ENCODE data around the gene CCDC152.

CCDC152 gene

GRCh38 chr5:42781584-42781983 is 25.0 kb downstream of the CCDC152 start:
- DNase-seq (ENCODE audit: low spot score) = no peak

DNA sequence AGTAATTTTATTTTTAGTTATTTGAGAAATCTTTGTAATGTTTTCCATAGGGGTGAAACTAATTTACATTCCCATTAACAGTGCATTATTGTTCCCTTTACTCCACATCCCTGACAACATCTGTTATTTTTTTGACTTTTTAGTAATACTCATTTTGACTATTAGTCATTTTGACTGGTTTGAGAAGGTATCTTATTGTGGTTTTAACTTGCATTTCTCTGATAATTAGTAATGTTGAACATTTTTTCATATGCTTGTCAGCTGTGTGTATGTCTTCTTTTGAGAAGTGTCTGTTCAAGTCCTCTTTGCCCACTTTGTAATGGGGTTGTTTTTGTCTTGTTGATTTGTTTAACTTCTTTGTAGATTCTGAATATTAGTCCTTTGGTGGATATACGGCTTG is 27.5 kb downstream of the CCDC152 start:
- no peak for DNase-seq (ENCODE audit: low spot score)

DNA sequence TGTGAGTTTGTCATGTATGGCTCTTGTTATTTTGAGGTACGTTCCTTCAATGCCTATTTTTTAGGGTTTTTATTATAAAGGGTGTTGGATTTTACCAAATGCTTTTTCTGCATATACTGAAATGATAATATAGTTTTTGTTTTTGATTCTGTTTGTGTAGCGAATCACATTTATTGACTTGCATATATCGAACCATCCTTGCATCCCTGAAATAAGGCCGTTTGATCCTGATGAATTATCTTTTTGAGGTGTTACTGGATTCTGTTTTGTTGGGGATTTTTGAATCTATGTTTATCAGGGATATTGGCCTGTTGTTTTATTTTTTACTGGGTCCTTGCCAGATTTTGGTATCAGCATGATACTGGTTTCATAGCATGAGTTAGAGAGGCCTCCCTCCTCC is 29.1 kb downstream of the CCDC152 start:
- DNase-seq (ENCODE audit: low spot score) = no peak

DNA sequence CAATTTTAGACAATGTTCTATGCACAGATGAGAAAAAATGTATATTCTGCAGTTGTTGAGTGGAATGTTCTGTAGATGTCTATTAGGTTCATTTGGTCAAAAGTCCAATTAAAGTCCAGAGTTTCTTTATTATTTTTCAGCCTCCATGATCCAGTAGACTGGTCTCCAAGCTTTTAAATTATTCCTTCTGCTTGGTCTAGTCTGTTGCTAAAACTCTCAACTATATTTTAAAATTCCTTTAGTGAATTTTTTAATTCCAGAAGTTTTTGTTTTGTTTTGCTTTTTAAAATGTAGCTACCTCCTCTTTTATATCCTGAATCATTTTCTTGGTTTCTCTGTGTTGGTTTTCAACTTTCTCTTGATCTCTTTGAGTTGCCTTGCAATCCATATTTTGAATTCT is 30.5 kb downstream of the CCDC152 start:
- DNase-seq (ENCODE audit: low spot score) = no peak

- DNase-seq (ENCODE audit: low spot score) = no peak
Observed at GRCh38 chr5:42787845-42788244, 31.2 kb downstream of the CCDC152 start.

GRCh38 chr5:42791151-42791550 is 34.5 kb downstream of the CCDC152 start:
- no peak for DNase-seq (ENCODE audit: low spot score)

DNA sequence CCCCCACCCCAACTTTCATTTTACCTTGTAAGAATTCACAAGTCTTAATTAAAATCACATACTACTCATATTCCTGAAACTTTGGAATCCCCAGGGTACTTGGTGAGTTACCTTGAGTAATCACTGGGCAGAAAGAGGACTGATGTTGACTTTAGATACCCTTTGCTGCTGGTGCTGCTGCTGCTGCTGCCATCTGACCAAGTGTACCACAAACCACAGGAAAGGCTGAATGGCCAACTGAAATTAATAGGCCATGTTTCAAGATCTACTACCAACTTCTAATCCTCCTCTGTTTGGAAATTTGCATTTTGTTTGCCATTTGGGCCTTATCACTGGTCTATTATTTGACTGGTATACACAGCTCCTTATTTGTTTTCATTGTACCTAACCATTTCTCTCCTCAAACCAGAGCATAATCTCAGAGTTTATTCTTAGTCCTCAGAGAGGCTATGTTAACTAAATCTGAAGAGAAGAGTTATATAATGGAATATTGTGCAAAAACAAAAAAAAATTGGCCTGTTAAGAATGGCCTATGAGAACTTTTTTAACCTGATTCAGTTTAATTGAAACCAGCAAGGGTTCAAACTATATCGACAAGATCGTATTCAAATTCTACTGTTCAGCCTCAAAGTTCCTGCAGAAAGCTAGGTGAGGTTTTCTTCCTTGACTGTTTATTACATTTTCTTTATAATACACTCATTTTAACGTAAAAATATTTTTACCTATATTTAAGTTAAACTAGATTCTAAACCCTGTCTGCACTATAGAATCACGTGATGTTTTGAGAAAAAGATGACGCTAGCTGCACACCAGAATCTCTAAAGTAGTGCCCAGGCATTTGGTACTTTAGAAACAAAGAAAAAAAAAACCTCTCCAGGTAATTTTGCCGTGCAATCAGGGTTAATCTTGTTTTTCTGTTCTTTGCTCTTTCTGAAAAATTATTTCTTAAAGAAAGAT is 41.9 kb downstream of the CCDC152 start:
- DNase-seq (ENCODE audit: low spot score) = no peak

- DNase-seq (ENCODE audit: low spot score) = no peak
Observed at GRCh38 chr5:42799241-42799608, 42.6 kb downstream of the CCDC152 start.

GRCh38 chr5:42799668-42800114 is 43.1 kb downstream of the CCDC152 start:
- DNase-seq (ENCODE audit: low spot score) = no peak

- no peak for DNase-seq (ENCODE audit: low spot score)
Observed at GRCh38 chr5:42800748-42801330, 44.2 kb downstream of the CCDC152 start.

DNA sequence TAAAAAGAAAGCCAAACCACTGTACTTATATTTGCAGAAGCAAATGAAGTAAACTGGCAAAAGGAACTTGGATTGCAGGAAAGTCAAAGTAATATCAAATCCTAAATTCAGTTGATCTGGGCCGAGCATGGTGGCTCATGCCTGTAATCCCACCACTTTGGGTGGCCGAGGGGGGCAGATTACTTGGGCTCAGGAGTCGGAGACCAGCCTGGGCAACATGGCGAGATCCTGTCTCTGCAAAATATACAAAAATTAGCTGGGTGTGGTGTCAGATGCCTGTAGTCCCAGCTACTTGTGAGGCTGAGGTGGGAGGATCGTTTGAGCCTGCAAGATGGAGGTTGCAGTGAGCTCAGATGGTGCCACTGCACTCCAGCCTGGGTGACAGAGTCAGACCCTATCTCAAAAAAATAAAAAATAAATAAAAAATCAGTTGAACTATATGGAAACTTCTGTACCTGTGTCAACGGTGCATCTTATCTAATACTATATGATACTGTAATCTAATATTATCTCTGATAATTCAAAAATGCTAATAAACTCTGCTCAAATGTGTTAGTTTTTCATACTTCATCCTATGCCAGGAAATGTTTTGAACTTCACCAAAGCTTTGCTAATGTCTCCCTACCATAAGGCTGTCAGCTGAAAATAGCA is 45.0 kb downstream of the CCDC152 start:
- DNase-seq (ENCODE audit: low spot score) = no peak

- DNase-seq (ENCODE audit: low spot score) = no peak
Observed at GRCh38 chr5:42804717-42805339, 48.2 kb downstream of the CCDC152 start.

DNA sequence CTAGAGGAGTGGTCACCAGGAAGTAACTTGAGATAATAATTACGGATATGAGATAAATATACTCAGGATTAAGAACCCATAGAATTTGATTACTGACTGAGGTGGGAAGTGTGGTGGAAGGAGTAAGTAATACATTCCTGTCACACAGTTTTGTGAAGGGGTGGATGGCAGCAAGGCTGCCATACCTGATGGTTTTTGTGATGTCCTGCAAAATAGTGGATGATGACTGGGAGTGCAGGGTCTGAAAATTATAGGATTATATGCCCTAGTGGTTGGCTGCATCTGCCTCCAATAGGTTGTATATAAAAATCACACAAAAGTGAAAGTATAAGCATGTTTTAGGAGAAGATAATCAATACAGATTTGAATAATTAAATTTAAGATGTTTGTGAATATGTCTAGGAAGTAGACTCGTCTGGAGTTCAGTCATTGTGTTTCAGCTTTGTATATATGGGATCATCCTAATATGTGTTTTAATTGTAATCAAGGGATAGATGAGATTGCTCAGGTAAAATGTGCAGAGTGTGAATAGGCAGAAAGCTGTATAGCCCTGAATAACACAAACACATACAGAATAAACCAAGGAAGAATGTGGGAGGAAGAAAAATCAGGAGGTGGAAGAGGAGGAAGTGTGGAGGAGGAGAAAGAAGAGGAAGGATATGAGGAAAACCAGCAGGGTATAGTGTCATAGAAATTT is 49.5 kb downstream of the CCDC152 start:
- DNase-seq (ENCODE audit: low spot score) = no peak

GRCh38 chr5:42806701-42807262 is 50.2 kb downstream of the CCDC152 start:
- DNase-seq (ENCODE audit: low spot score) = no peak

DNA sequence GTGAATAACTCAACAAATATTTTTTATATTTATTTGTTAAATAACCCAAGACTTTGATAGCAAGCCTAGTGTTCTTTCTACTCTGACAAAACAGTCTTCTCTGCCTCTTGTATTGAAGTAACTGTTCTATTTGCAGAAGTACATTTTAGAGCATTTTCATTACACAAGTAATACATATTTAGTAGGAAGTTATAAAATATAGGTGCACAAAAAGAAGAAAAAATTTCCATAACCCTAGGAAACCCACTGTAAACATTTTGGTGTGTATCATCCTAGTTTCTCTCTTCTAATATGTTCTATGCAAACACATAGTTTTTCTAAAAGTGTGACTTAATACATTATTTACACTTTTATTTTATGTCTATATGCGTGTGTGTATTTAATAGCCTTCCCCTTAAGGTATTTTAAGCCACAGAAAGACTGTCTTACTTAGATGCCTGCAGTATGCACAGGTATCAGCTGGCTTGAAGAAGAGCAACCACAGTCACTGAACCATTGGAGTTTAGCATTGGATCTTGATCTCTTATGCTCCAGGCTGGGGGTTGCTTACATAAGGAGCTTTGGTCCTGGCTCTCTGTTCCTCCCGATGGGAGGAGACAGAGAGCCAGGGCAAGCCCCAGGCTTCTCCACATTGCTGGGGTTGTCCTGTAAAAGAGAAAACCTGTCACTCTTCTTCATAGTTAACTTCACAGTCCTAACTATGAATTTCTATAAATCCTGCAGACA is 51.3 kb downstream of the CCDC152 start:
- DNase-seq (ENCODE audit: low spot score) = peak; percentile 85

- DNase-seq (ENCODE audit: low spot score) = peak; percentile 41
Observed at GRCh38 chr5:42808888-42809611, 52.4 kb downstream of the CCDC152 start.

- peak; percentile 48 for DNase-seq (ENCODE audit: low spot score)
Observed at GRCh38 chr5:42810834-42811590, 54.4 kb downstream of the CCDC152 start.

DNA sequence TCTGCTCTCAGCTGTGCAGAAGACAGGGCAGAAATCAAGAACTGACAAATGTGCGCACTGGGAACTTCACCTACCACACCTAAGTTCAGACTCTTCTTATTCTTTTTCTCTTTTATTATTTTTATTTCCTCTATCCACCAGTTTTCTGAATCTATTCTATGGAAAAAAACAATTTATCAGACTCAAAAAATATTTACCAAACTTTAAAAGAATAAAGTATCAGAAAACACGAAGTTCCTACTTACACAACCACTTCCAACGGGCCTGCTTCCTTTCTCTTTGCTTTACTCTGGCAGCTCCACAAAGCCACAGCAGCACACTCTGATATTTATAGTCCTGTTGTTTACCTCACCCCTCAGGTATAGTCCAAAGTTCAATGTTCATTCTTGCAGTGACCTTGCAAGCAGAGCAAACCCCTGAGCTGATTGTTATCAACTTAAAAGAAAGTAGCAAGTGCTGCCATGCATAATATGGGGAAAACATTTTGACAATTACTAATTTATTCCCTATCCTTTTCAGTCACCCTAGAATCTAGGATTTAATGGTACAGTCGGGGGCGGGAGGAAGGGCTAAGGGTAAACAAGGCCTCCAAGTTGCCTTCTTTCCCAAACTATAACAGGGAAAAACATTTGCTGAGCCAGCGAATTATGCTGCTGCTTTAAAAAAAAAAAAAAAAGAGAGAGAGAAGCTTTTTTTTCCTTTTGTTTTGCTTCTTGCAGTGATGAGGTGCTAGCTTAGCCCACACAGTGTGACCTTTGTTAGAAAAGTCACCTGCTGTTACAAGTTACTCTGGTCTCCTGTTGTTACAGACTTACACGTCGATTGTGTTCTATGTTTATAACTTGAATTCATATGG is 55.2 kb downstream of the CCDC152 start, which contains the start of gene SELENOP:
Gene SELENOP (minus strand): TSS at position 302 of the 856 bp plus-strand sequence. CDS start 3,539 bp downstream, outside the sequence.
- DNase-seq (ENCODE audit: low spot score) = peak; percentile 97
